Thyroid gland (tissue), 4 donors: Measurements from ENCODE around the gene DDX50. TPM values are rescaled to one million over a fixed set of nuclear protein-coding genes. Genes with fewer than 3 reads are reported as not detected.
"Not testable (repeated sequence)": the region's sequence is repeated elsewhere in the genome, so short reads cannot be mapped to it uniquely, and the experiment has no call there.

Source experiments
- DNase-seq, 2 donors: peaks; one replicate each; pipeline ENCODE4 v3.0.0-alpha.2; 2019
- H3K27ac ChIP-seq, 3 donors: fragments of 200-600 bp; sonication (generic); 1 replicate in 2 of 3; 2 replicates in 1 of 3; pipeline ENCODE4 v1.5.1; 2016 to 2019; ENCODE audit warnings: mild to moderate bottlenecking in 1 of 3, moderate library complexity in 1 of 3
- H3K27me3 ChIP-seq: fragments of 200-600 bp; sonication (generic); one replicate; pipeline ENCODE4 v1.5.1; 2019
- H3K36me3 ChIP-seq, 2 donors: fragments of 200-600 bp; sonication (generic); one replicate each; pipeline ENCODE4 v1.5.1; 2016 to 2019
- H3K4me1 ChIP-seq, 2 donors: fragments of 200-600 bp; sonication (generic); one replicate each; pipeline ENCODE4 v1.5.1; 2017 to 2019
- H3K4me3 ChIP-seq, 3 donors: fragments of 200-600 bp; sonication (generic); replicated peaks in 1 of 3; 1 replicate in 2 of 3; 2 replicates in 1 of 3; pipeline ENCODE4 v1.5.1; 2016; ENCODE audit warnings: mild to moderate bottlenecking in 1 of 3
- H3K9me3 ChIP-seq: fragments of 200-600 bp; sonication (generic); one replicate; pipeline ENCODE4 v1.5.1; 2017
- CTCF ChIP-seq, 6 experiments: fragments of 200-600 bp in 3 of 6; fragments of 450-650 bp in 3 of 6; sonication (generic) in 3 of 6; IDR thresholded peaks; one replicate each; pipeline ENCODE4 v1.5.1; 2016 to 2019; ENCODE audit warnings: antibody characterized with exemption in 6 of 6, mild to moderate bottlenecking in 2 of 6, inconsistent platforms in 1 of 6, moderate library complexity in 1 of 6
- POLR2A ChIP-seq, 2 donors: fragments of 450-650 bp; IDR thresholded peaks; one replicate each; pipeline ENCODE4 v1.6.1; 2017; ENCODE audit warnings: antibody characterized with exemption in 2 of 2, mild to moderate bottlenecking in 2 of 2, moderate library complexity in 1 of 2
- WGBS, 2 donors: methylation state at CpG; one replicate each; pipeline ENCODE4 v1.1.5; 2017; 5-methylcytosine and 5-hydroxymethylcytosine counted together
- intact Hi-C: fragments of 100-400 bp; cut with DNase I; formaldehyde crosslinking; loops from one replicate; pipeline ENCODE4 v1.15.1; 2023
- total RNA-seq, 4 donors: library from RNA; depleted of rRNA; stranded (reverse); fragments of >200 nt; gene quantifications; one replicate each; pipeline ENCODE4 v1.2.3, GENCODE V29; 2016

Gene DDX50
- total RNA-seq, 4 donors from 2014 or later, result 36.3 to 51.3 (median 41.7) TPM

GRCh38 chr10:68963151-68963550 lies 62.0 kb downstream of the DDX50 start:
- Histone ChIP-seq H3K4me1 (no peaks in the 10 kb centered on the region), H3K27ac (no peak overlapping the region), H3K9me3 (no peaks in the 10 kb centered on the region), H3K4me3 (no peak overlapping the region), H3K27me3 (no peaks in the 10 kb centered on the region), H3K36me3 (peaks cover 55 to 66% of the 10 kb centered on the region in 2 donors)
- TF ChIP-seq POLR2A (IDR thresholded peaks at IDR 0.05) (no peak), CTCF (IDR thresholded peaks at IDR 0.05) (no peak)
- intact Hi-C loops, result no loop called here
- DNase-seq, result no peak
- 94 to 98% methylated on average over 4 of the region's 4 CpGs for WGBS, 2 donors

DNA sequence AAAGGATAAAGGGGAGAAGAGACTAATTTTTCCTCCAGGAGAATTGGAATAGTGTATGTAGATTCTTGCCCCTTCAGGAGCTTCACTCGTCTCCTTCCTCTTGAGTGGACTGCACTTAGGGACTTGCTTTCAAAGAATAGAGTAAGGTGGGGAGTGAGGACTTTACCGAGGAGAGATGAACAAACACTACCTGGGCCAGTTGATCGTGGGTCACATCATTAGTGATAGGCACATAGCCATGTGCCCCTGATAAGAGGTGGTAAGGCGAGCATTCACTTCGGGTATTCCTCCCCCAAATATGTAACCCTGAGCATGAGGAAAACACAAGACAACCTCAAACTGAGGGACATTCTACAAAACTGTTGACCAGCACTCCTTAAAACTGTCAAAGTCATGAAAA lies 72.9 kb downstream of the DDX50 start:
- Histone ChIP-seq H3K27ac (no peak overlapping the region), H3K27me3 (no peaks in the 10 kb centered on the region), H3K4me3 (no peak overlapping the region), H3K4me1 (no peaks in the 10 kb centered on the region), H3K36me3 (peaks cover 30 to 84% of the 10 kb centered on the region in 2 donors), H3K9me3 (no peaks in the 10 kb centered on the region)
- no peak for DNase-seq
- intact Hi-C loops, result no loop called here
- 82 to 92% methylated on average over 5 of the region's 5 CpGs for WGBS, 2 donors
- TF ChIP-seq CTCF (IDR thresholded peaks at IDR 0.05) (no peak), POLR2A (IDR thresholded peaks at IDR 0.05) (no peak)

DNA sequence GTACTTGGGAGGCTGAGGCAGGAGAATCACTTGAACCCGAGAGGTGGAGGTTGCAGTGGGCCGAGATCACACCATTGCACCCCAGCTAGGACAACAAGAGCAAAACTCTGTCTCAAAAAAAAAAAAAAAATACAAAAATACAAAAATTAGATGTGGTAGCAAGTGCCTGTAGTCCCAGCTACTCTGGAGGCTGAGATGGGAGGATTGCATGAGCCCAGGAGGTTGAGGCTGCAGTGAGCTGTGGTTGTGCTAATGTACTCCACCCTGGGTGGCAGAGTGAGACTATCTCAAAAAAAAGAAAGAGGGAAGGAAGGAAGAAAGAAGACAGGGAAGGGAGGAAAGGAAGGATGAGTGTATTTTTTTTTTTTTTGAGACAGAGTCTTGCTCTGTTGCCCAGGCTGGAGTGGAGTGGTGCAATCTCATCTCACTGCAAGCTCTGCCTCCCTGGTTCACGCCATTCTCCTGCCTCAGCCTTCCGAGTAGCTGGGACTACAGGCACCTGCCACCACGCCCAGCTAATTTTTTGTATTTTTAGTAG lies 74.9 kb downstream of the DDX50 start:
- intact Hi-C loops, result not testable (repeated sequence)

DNA sequence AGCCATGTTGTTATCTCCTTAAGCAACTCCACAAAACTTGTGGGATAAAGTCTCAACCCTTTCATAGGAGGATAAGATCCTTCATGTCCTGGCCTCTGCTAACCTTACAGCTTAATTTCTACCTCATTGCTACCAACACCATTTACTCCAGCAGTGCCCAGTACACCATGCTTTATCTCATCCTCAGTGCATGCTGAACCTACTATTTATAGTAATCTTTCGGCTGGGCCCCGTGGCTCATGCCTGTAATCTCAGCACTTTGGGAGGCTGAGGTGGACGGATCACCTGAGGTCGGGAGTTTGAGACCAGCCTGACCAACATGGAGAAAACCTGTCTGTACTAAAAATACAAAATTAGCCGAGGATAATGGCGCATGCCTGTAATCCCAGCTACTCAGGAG lies 78.6 kb downstream of the DDX50 start:
- H3K27me3 ChIP-seq, DNase-seq, intact Hi-C loops, H3K4me1 ChIP-seq, H3K4me3 ChIP-seq, H3K9me3 ChIP-seq, H3K27ac ChIP-seq: not testable (repeated sequence)
- 93 to 95% methylated on average over 6 of the region's 6 CpGs for WGBS, 2 donors
- H3K36me3 ChIP-seq, result peaks cover 27 to 55% of the 10 kb centered on the region in 2 donors

More for the DNA sequence above, 74.9 kb downstream of the DDX50 start:
- H3K4me1 ChIP-seq, H3K27me3 ChIP-seq, H3K4me3 ChIP-seq, H3K9me3 ChIP-seq, H3K27ac ChIP-seq, DNase-seq: not testable (repeated sequence)
- peaks cover 36 to 75% of the 10 kb centered on the region in 2 donors for H3K36me3 ChIP-seq
- WGBS, 2 donors, result 95 to 97% methylated on average over 5 of the region's 5 CpGs

DNA sequence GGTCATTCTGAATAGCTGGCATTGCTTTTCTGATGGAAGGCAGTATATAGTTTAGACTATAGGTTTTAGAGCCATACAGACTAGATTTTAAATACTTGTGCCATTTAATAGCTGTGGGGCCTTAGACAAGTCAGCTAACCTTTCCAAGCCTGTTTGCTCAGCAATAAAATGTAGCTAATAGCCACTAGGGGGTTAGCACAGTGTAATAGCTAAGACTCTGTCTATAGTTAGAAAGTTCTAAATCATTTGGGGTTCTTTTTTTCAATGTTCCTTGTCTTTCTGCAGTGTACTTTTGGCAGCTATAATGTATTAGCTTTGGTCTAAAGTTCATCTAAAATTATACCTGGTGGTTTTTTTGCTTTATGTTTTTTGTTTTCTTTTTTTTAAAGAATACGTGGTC lies 80.0 kb downstream of the DDX50 start:
- peaks cover 27 to 49% of the 10 kb centered on the region in 2 donors for H3K36me3 ChIP-seq
- H3K9me3 ChIP-seq, result no peaks in the 10 kb centered on the region
- DNase-seq, result no peak
- TF ChIP-seq CTCF (IDR thresholded peaks at IDR 0.05) (peak in 1 of 6 experiments; percentile 8), POLR2A (IDR thresholded peaks at IDR 0.05) (no peak)
- H3K27me3 ChIP-seq, result no peaks in the 10 kb centered on the region
- H3K4me3 ChIP-seq, result no peak overlapping the region
- peaks cover 0 to 8% of the 10 kb centered on the region in 2 donors for H3K4me1 ChIP-seq
- no peak overlapping the region for H3K27ac ChIP-seq
- 91 to 98% methylated on average over 1 of the region's 1 CpG for WGBS, 2 donors
- intact Hi-C loops, result no loop called here

DNA sequence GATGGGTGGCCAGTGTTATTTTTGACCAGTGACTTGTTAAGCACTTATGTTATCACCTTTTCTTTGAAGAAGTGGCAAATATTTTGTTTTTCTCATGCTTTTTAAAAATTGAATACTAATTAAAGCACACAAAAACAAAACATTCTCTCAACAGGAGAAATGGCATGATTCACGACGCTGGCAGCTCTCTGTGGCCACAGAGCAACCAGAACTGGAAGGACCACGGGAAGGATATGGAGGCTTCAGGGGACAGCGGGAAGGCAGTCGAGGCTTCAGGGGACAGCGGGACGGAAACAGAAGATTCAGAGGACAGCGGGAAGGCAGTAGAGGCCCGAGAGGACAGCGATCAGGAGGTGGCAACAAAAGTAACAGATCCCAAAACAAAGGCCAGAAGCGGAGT lies 81.3 kb downstream of the DDX50 start:
- no peak for DNase-seq
- no peak overlapping the region for H3K4me3 ChIP-seq
- H3K9me3 ChIP-seq, result no peaks in the 10 kb centered on the region
- TF ChIP-seq CTCF (IDR thresholded peaks at IDR 0.05) (no peak), POLR2A (IDR thresholded peaks at IDR 0.05) (no peak)
- intact Hi-C loops, result no loop called here
- H3K36me3 ChIP-seq, result peaks cover 19 to 45% of the 10 kb centered on the region in 2 donors
- no peaks in the 10 kb centered on the region for H3K27me3 ChIP-seq
- WGBS, 2 donors, result 93 to 94% methylated on average over 11 of the region's 11 CpGs
- peaks cover 0 to 8% of the 10 kb centered on the region in 2 donors for H3K4me1 ChIP-seq
- H3K27ac ChIP-seq, result no peak overlapping the region
